ENCODE measurements around the gene RAB10. TPM values are rescaled to one million over a fixed set of nuclear protein-coding genes. Genes with fewer than 3 reads are reported as not detected.
"Not testable (repeated sequence)": the region's sequence is repeated elsewhere in the genome, so short reads cannot be mapped to it uniquely, and the experiment has no call there.

RAB10 gene
- total RNA-seq, 1 experiment from 2014 or later: 138 TPM

- H3K79me2 ChIP-seq (ENCODE audit: low read length); H4K20me1 ChIP-seq (ENCODE audit: low read length); H3K4me3 ChIP-seq (ENCODE audit: low read length); H3K4me1 ChIP-seq (ENCODE audit: insufficient read depth, low read length); H2AFZ ChIP-seq (ENCODE audit: low read length); CTCF ChIA-PET; POLR2A ChIA-PET (ENCODE audit: unreplicated experiment); DNase-seq; H3K27me3 ChIP-seq (ENCODE audit: low read length); BruUV-seq (replicated peaks); H3K9me2 ChIP-seq (replicated peaks; ENCODE audit: low read length); H3K4me2 ChIP-seq (ENCODE audit: low read length); H3K36me3 ChIP-seq (ENCODE audit: low read depth, low read length); intact Hi-C loops (cut with micrococcal nuclease); H3F3A ChIP-seq (ENCODE audit: low read length, unreplicated experiment); H3K9me3 ChIP-seq (ENCODE audit: low read length); H3K9ac ChIP-seq (ENCODE audit: low read length); H3K27ac ChIP-seq (ENCODE audit: low read length); ATAC-seq: not testable (repeated sequence)
Measured at GRCh38 chr2:25999406-25999805, 34.5 kb upstream of the RAB10 start.

GRCh38 chr2:26000561-26001082, 33.3 kb upstream of the RAB10 start:
- intact Hi-C loops (cut with micrococcal nuclease): no loop called here
- DNase-seq (no peak), ATAC-seq (peak; percentile 11; the same call in 1 of the 2 replicates)
- no peak overlapping the region for H3K9ac ChIP-seq (ENCODE audit: low read length)
- ChIA-PET POLR2A (ENCODE audit: unreplicated experiment) (no interaction called here), CTCF (interaction anchor here (0.6 kb wide), 1 partner anchor 17 kb away, joined by 3 read pairs; no protein-coding TSS in a partner anchor)
- no peaks in the 10 kb centered on the region for H3K36me3 ChIP-seq (ENCODE audit: low read depth, low read length)
- H3K9me3 ChIP-seq (ENCODE audit: low read length): no peaks in the 10 kb centered on the region
- H3K79me2 ChIP-seq (ENCODE audit: low read length): no peaks in the 10 kb centered on the region
- no peaks in the 10 kb centered on the region for H3K27me3 ChIP-seq (ENCODE audit: low read length)
- no peaks in the 10 kb centered on the region for H3K9me2 ChIP-seq (replicated peaks; ENCODE audit: low read length)
- no peak overlapping the region for H3K4me3 ChIP-seq (ENCODE audit: low read length)
- H4K20me1 ChIP-seq (ENCODE audit: low read length): no peaks in the 10 kb centered on the region
- H3K4me2 ChIP-seq (ENCODE audit: low read length): no peak overlapping the region
- H3K27ac ChIP-seq (ENCODE audit: low read length): no peak overlapping the region
- peaks cover 9% of the 10 kb centered on the region for H3K4me1 ChIP-seq (ENCODE audit: insufficient read depth, low read length)
- no peaks in the 10 kb centered on the region for H3F3A ChIP-seq (ENCODE audit: low read length, unreplicated experiment)
- no peak overlapping the region for H2AFZ ChIP-seq (ENCODE audit: low read length)
- no TSS peak for BruUV-seq (replicated peaks)
- TF ChIP-seq EZH2 (IDR thresholded peaks at IDR 0.05; ENCODE audit: low read length, unreplicated experiment): no peak
- TF ChIP-seq CTCF (conservative IDR thresholded peaks at IDR 0.05; ENCODE audit: low read depth, low read length): peak; percentile 20; the same call in 1 of the 2 replicates

GRCh38 chr2:26001743-26002351, 32.0 kb upstream of the RAB10 start:
- Histone ChIP-seq H3K36me3 (ENCODE audit: low read depth, low read length) (no peaks in the 10 kb centered on the region), H3K9ac (ENCODE audit: low read length) (no peak overlapping the region), H3K4me2 (ENCODE audit: low read length) (no peak overlapping the region), H3K4me3 (ENCODE audit: low read length) (no peak overlapping the region), H4K20me1 (ENCODE audit: low read length) (no peaks in the 10 kb centered on the region), H3K9me2 (replicated peaks; ENCODE audit: low read length) (no peaks in the 10 kb centered on the region), H3K4me1 (ENCODE audit: insufficient read depth, low read length) (peaks cover 9% of the 10 kb centered on the region), H3F3A (ENCODE audit: low read length, unreplicated experiment) (no peaks in the 10 kb centered on the region), H3K79me2 (ENCODE audit: low read length) (no peaks in the 10 kb centered on the region), H3K9me3 (ENCODE audit: low read length) (no peaks in the 10 kb centered on the region), H3K27ac (ENCODE audit: low read length) (no peak overlapping the region), H3K27me3 (ENCODE audit: low read length) (no peaks in the 10 kb centered on the region), H2AFZ (ENCODE audit: low read length) (no peak overlapping the region)
- TF ChIP-seq CTCF (conservative IDR thresholded peaks at IDR 0.05; ENCODE audit: low read depth, low read length) (no peak), EZH2phosphoT487 (IDR thresholded peaks at IDR 0.05; ENCODE audit: borderline replicate concordance, low read length) (no peak), EZH2 (IDR thresholded peaks at IDR 0.05; ENCODE audit: low read length, unreplicated experiment) (no peak)
- no peak for DNase-seq
- intact Hi-C loops (cut with micrococcal nuclease): no loop called here
- ChIA-PET POLR2A (ENCODE audit: unreplicated experiment) (no interaction called here), CTCF (no interaction called here)
- ATAC-seq: no peak
- no TSS peak for BruUV-seq (replicated peaks)
